Measurements from ENCODE around the gene DDX51.

The DDX51 gene

GRCh38 chr12:132124766-132125425, 19.2 kb downstream of the DDX51 start:
- TF ChIP-seq SIN3A (IDR thresholded peaks at IDR 0.05; ENCODE audit: borderline replicate concordance, insufficient read depth, low read length) (no peak), TAF1 (IDR thresholded peaks at IDR 0.05; ENCODE audit: borderline replicate concordance, insufficient read depth, low read length) (no peak), POLR2AphosphoS5 (IDR thresholded peaks at IDR 0.05; ENCODE audit: low read depth, low read length) (no peak)

GRCh38 chr12:132123970-132124765, 20.0 kb downstream of the DDX51 start:
- TF ChIP-seq TAF1 (IDR thresholded peaks at IDR 0.05; ENCODE audit: borderline replicate concordance, insufficient read depth, low read length): no peak
- no peak for TF ChIP-seq FOXP2 (optimal IDR thresholded peaks at IDR 0.05; ENCODE audit: borderline replicate concordance, extremely low read depth, extremely low read length, insufficient read depth)
- TF ChIP-seq POLR2AphosphoS5 (IDR thresholded peaks at IDR 0.05; ENCODE audit: low read depth, low read length): no peak
- no peak for TF ChIP-seq SIN3A (IDR thresholded peaks at IDR 0.05; ENCODE audit: borderline replicate concordance, insufficient read depth, low read length)
- TF ChIP-seq, protein P1, sequence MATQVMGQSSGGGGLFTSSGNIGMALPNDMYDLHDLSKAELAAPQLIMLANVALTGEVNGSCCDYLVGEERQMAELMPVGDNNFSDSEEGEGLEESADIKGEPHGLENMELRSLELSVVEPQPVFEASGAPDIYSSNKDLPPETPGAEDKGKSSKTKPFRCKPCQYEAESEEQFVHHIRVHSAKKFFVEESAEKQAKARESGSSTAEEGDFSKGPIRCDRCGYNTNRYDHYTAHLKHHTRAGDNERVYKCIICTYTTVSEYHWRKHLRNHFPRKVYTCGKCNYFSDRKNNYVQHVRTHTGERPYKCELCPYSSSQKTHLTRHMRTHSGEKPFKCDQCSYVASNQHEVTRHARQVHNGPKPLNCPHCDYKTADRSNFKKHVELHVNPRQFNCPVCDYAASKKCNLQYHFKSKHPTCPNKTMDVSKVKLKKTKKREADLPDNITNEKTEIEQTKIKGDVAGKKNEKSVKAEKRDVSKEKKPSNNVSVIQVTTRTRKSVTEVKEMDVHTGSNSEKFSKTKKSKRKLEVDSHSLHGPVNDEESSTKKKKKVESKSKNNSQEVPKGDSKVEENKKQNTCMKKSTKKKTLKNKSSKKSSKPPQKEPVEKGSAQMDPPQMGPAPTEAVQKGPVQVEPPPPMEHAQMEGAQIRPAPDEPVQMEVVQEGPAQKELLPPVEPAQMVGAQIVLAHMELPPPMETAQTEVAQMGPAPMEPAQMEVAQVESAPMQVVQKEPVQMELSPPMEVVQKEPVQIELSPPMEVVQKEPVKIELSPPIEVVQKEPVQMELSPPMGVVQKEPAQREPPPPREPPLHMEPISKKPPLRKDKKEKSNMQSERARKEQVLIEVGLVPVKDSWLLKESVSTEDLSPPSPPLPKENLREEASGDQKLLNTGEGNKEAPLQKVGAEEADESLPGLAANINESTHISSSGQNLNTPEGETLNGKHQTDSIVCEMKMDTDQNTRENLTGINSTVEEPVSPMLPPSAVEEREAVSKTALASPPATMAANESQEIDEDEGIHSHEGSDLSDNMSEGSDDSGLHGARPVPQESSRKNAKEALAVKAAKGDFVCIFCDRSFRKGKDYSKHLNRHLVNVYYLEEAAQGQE (IDR thresholded peaks at IDR 0.05; ENCODE audit: insufficient read depth in 1 of 2, low read depth in 2 of 2, low read length in 2 of 2): no peak

GRCh38 chr12:132121283-132121682, 22.8 kb downstream of the DDX51 start:
- TF ChIP-seq TAF1 (IDR thresholded peaks at IDR 0.05; ENCODE audit: borderline replicate concordance, insufficient read depth, low read length) (no peak), FOXP2 (optimal IDR thresholded peaks at IDR 0.05; ENCODE audit: borderline replicate concordance, extremely low read depth, extremely low read length, insufficient read depth) (no peak), POLR2AphosphoS5 (IDR thresholded peaks at IDR 0.05; ENCODE audit: low read depth, low read length) (no peak), SIN3A (IDR thresholded peaks at IDR 0.05; ENCODE audit: borderline replicate concordance, insufficient read depth, low read length) (no peak)
- TF ChIP-seq, protein P1 (IDR thresholded peaks at IDR 0.05; ENCODE audit: insufficient read depth in 1 of 2, low read depth in 2 of 2, low read length in 2 of 2): no peak

DNA sequence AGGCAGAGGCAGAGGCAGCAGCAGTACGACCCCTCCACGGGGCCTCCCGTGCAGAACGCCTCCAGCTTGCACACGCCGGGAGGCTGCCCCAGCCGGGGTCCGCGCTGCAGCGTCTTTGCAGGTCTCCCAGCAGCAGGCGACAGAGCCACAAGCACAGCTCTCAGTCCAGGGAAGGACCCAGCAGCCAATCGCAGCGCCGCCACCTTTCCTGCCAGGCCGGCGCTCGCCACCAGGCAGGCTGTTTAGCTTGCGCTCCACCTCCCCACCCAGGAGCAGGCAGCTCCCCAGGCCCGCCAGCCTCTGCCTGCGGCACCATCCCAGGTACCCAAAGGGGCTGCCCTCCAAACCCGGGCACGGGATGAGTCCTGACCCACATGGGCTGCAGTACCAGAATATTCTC, 25.2 kb downstream of the DDX51 start:
- TF ChIP-seq SIN3A (IDR thresholded peaks at IDR 0.05; ENCODE audit: borderline replicate concordance, insufficient read depth, low read length) (no peak), FOXP2 (optimal IDR thresholded peaks at IDR 0.05; ENCODE audit: borderline replicate concordance, extremely low read depth, extremely low read length, insufficient read depth) (no peak), TAF1 (IDR thresholded peaks at IDR 0.05; ENCODE audit: borderline replicate concordance, insufficient read depth, low read length) (no peak), POLR2AphosphoS5 (IDR thresholded peaks at IDR 0.05; ENCODE audit: low read depth, low read length) (no peak)
- TF ChIP-seq, protein P1 (IDR thresholded peaks at IDR 0.05; ENCODE audit: insufficient read depth in 1 of 2, low read depth in 2 of 2, low read length in 2 of 2): no peak

DNA sequence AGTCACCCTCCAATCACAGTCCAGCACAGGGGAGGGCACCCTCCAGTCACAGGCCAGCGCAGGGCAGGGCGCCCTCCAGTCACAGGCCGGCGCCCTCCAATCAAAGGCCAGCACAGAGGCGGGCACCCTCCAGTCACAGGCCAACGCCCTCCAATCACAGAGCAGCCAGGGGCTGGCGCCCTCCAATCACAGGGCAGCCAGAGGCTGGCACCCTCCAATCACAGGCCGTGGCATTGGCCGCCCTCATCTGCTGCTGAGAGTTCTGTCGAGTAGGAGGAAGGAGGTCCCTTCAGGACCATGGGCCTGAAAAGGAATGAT, 26.6 kb downstream of the DDX51 start:
- no peak for TF ChIP-seq SIN3A (IDR thresholded peaks at IDR 0.05; ENCODE audit: borderline replicate concordance, insufficient read depth, low read length)
- no peak for TF ChIP-seq POLR2AphosphoS5 (IDR thresholded peaks at IDR 0.05; ENCODE audit: low read depth, low read length)
- no peak for TF ChIP-seq TAF1 (IDR thresholded peaks at IDR 0.05; ENCODE audit: borderline replicate concordance, insufficient read depth, low read length)

Measured in PFSK-1 (cell line).